Mesenchymal stem cell (in vitro differentiated cells and primary cell): Measurements from ENCODE around the gene FMN2.

ENCODE experiments used
- DNase-seq: peaks from one replicate; pipeline ENCODE4 v3.0.0-alpha.2; 2013
- H2AFZ ChIP-seq: one replicate; pipeline ENCODE4 v1.6.1; 2013; ENCODE audit warnings: low read depth, mild to moderate bottlenecking, control low read depth, inconsistent platforms, low read length, moderate library complexity
- H2AK5ac ChIP-seq: 2 replicates; pipeline ENCODE4 v1.6.1; 2013; ENCODE audit warnings: low read length, moderate library complexity, mild to moderate bottlenecking, inconsistent platforms; ENCODE audit not compliant: severe bottlenecking
- H2BK120ac ChIP-seq: one replicate; pipeline ENCODE4 v1.6.1; 2013; ENCODE audit warnings: low read depth, mild to moderate bottlenecking, inconsistent platforms, low read length, moderate library complexity
- H2BK12ac ChIP-seq, 2 experiments: one replicate each; pipeline ENCODE4 v1.6.1; 2013; ENCODE audit warnings: inconsistent platforms in 2 of 2, low read length in 2 of 2, mild to moderate bottlenecking in 2 of 2, moderate library complexity in 2 of 2, control low read depth in 1 of 2
- H2BK15ac ChIP-seq: one replicate; pipeline ENCODE4 v1.6.1; 2013; ENCODE audit warnings: mild to moderate bottlenecking, low read depth, inconsistent platforms; ENCODE audit not compliant: poor library complexity, severe bottlenecking
- H2BK5ac ChIP-seq: 2 replicates; pipeline ENCODE4 v1.6.1; 2013; ENCODE audit warnings: low read depth, mild to moderate bottlenecking, low read length, control low read depth, inconsistent platforms; ENCODE audit not compliant: poor library complexity, severe bottlenecking
- H3K14ac ChIP-seq, 2 experiments: one replicate each; pipeline ENCODE4 v1.6.1; 2013; ENCODE audit warnings: inconsistent platforms in 2 of 2, low read length in 2 of 2, control low read depth in 1 of 2, mild to moderate bottlenecking in 1 of 2, moderate library complexity in 1 of 2
- H3K18ac ChIP-seq, 2 experiments: one replicate each; pipeline ENCODE4 v1.6.1; 2013; ENCODE audit warnings: inconsistent platforms in 2 of 2, low read length in 2 of 2, control low read depth in 1 of 2, low read depth in 1 of 2, mild to moderate bottlenecking in 1 of 2
- H3K23ac ChIP-seq, 2 experiments: one replicate each; pipeline ENCODE4 v1.6.1; 2013; ENCODE audit warnings: inconsistent platforms in 2 of 2, low read length in 2 of 2, mild to moderate bottlenecking in 2 of 2, moderate library complexity in 2 of 2, control low read depth in 1 of 2
- H3K27ac ChIP-seq: 2 replicates; pipeline ENCODE4 v1.5.1; 2013; ENCODE audit warnings: mild to moderate bottlenecking, moderate library complexity, low read length, control low read depth, inconsistent platforms; ENCODE audit not compliant: poor library complexity, severe bottlenecking
- H3K27me3 ChIP-seq, 2 experiments: 2 replicates each; pipeline versions ENCODE4 v1.6.1 to v1.7.0; 2013; ENCODE audit warnings: low read length in 2 of 2, mild to moderate bottlenecking in 2 of 2, moderate library complexity in 2 of 2, control low read depth in 1 of 2, inconsistent platforms in 1 of 2; ENCODE audit not compliant: control insufficient read depth in 1 of 2, insufficient read depth in 1 of 2
- H3K36me3 ChIP-seq, 2 experiments: 2 replicates each; pipeline versions ENCODE4 v1.6.1 to v1.7.0; 2013; ENCODE audit warnings: low read length in 2 of 2, control low read depth in 1 of 2, inconsistent platforms in 1 of 2, low read depth in 1 of 2, mild to moderate bottlenecking in 1 of 2; ENCODE audit not compliant: insufficient read depth in 2 of 2, control insufficient read depth in 1 of 2
- H3K4ac ChIP-seq, 2 experiments: one replicate each; pipeline ENCODE4 v1.6.1; 2013; ENCODE audit warnings: inconsistent platforms in 2 of 2, low read length in 2 of 2, mild to moderate bottlenecking in 2 of 2, moderate library complexity in 2 of 2, control low read depth in 1 of 2, low read depth in 1 of 2
- H3K4me1 ChIP-seq: 2 replicates; pipeline ENCODE4 v1.6.1; 2013; ENCODE audit warnings: low read depth, low read length, control low read depth; ENCODE audit not compliant: control insufficient read depth, insufficient read depth
- H3K4me2 ChIP-seq: 2 replicates; pipeline ENCODE4 v1.6.1; 2013; ENCODE audit warnings: low read length, mild to moderate bottlenecking, inconsistent platforms; ENCODE audit not compliant: poor library complexity, severe bottlenecking
- H3K4me3 ChIP-seq, 2 experiments: 2 replicates each; pipeline versions ENCODE4 v1.5.1 to v1.7.0; 2013; ENCODE audit warnings: low read length in 2 of 2, mild to moderate bottlenecking in 2 of 2, control low read depth in 1 of 2, low read depth in 1 of 2; ENCODE audit not compliant: insufficient read depth in 1 of 2
- H3K79me1 ChIP-seq: replicated peaks from 2 replicates; pipeline ENCODE4 v1.6.1; 2013; ENCODE audit warnings: mild to moderate bottlenecking, control low read depth, low read length, inconsistent platforms; ENCODE audit not compliant: poor library complexity, severe bottlenecking
- H3K9ac ChIP-seq: 2 replicates; pipeline ENCODE4 v1.7.0; 2013; ENCODE audit warnings: mild to moderate bottlenecking, low read length, moderate library complexity
- H3K9me3 ChIP-seq: 2 replicates; pipeline ENCODE4 v1.7.0; 2013; ENCODE audit warnings: mild to moderate bottlenecking, low read length; ENCODE audit not compliant: control insufficient read depth
- H4K8ac ChIP-seq: one replicate; pipeline ENCODE4 v1.6.1; 2013; ENCODE audit warnings: inconsistent platforms, mild to moderate bottlenecking, low read length, moderate library complexity
- H4K91ac ChIP-seq: one replicate; pipeline ENCODE4 v1.6.1; 2013; ENCODE audit warnings: mild to moderate bottlenecking, low read length, inconsistent platforms
- WGBS: methylation state at CpG from one replicate; pipeline ENCODE4 v1.1.7; 2013; ENCODE audit warnings: mixed read lengths; 5-methylcytosine and 5-hydroxymethylcytosine counted together

Gene FMN2

GRCh38 chr1:240169188-240169587 lies 77.5 kb downstream of the FMN2 start:
- 87% methylated on average over 7 of the region's 7 CpGs for WGBS
- Histone ChIP-seq H2AFZ (no peak overlapping the region), H3K27me3 (no peaks in the 10 kb centered on the region), H3K4me1 (no peaks in the 10 kb centered on the region), H2BK120ac (no peak overlapping the region), H4K8ac (no peak overlapping the region), H3K18ac (no peak overlapping the region), H3K9me3 (peaks cover 12% of the 10 kb centered on the region), H3K27ac (no peak overlapping the region), H2BK5ac (no peak overlapping the region), H4K91ac (no peak overlapping the region), H3K14ac (no peak overlapping the region), H3K36me3 (no peaks in the 10 kb centered on the region), H3K4me2 (no peak overlapping the region), H2BK15ac (no peak overlapping the region), H2AK5ac (no peak overlapping the region), H3K9ac (no peak overlapping the region), H3K23ac (no peak overlapping the region), H3K79me1 (peaks cover 27% of the 10 kb centered on the region), H3K4me3 (no peak overlapping the region), H2BK12ac (no peak overlapping the region), H3K4ac (no peak overlapping the region)
- DNase-seq, result no peak

- Histone ChIP-seq H3K18ac (no peak overlapping the region), H3K4me2 (no peak overlapping the region), H2AK5ac (no peak overlapping the region), H3K4ac (no peak overlapping the region), H3K36me3 (no peaks in the 10 kb centered on the region), H4K8ac (no peak overlapping the region), H3K27me3 (no peaks in the 10 kb centered on the region), H3K9ac (no peak overlapping the region), H3K23ac (no peak overlapping the region), H3K27ac (no peak overlapping the region), H3K14ac (no peak overlapping the region), H3K4me1 (no peaks in the 10 kb centered on the region), H2BK120ac (no peak overlapping the region), H3K4me3 (no peak overlapping the region), H2BK12ac (no peak overlapping the region), H2BK5ac (no peak overlapping the region), H3K9me3 (peaks cover 1% of the 10 kb centered on the region), H3K79me1 (peaks cover 26% of the 10 kb centered on the region), H2AFZ (no peak overlapping the region), H2BK15ac (no peak overlapping the region), H4K91ac (no peak overlapping the region)
- 100% methylated on average over 2 of the region's 2 CpGs for WGBS
- DNase-seq, result no peak
Observed at GRCh38 chr1:240170266-240170665, 78.6 kb downstream of the FMN2 start.

- Histone ChIP-seq H2BK120ac (no peak overlapping the region), H3K4me2 (no peak overlapping the region), H4K91ac (no peak overlapping the region), H3K23ac (no peak overlapping the region), H2BK12ac (no peak overlapping the region), H2BK5ac (no peak overlapping the region), H3K27me3 (no peaks in the 10 kb centered on the region), H3K79me1 (peaks cover 23% of the 10 kb centered on the region), H2AK5ac (no peak overlapping the region), H3K36me3 (no peaks in the 10 kb centered on the region), H3K9ac (no peak overlapping the region), H2AFZ (no peak overlapping the region), H4K8ac (no peak overlapping the region), H3K4me1 (no peaks in the 10 kb centered on the region), H3K27ac (no peak overlapping the region), H3K4me3 (no peak overlapping the region), H3K9me3 (no peaks in the 10 kb centered on the region), H3K18ac (no peak overlapping the region), H3K4ac (no peak overlapping the region), H3K14ac (no peak overlapping the region), H2BK15ac (no peak overlapping the region)
- 85% methylated on average over 6 of the region's 6 CpGs for WGBS
- DNase-seq, result no peak
Observed at GRCh38 chr1:240170806-240171205, 79.1 kb downstream of the FMN2 start.

GRCh38 chr1:240171907-240172306 lies 80.2 kb downstream of the FMN2 start:
- Histone ChIP-seq H3K27me3 (no peaks in the 10 kb centered on the region), H3K4ac (no peak overlapping the region), H3K4me2 (no peak overlapping the region), H3K18ac (no peak overlapping the region), H4K91ac (no peak overlapping the region), H2AK5ac (no peak overlapping the region), H2BK5ac (no peak overlapping the region), H3K9me3 (no peaks in the 10 kb centered on the region), H3K36me3 (no peaks in the 10 kb centered on the region), H4K8ac (no peak overlapping the region), H2BK12ac (no peak overlapping the region), H3K14ac (no peak overlapping the region), H3K23ac (no peak overlapping the region), H3K27ac (no peak overlapping the region), H3K9ac (no peak overlapping the region), H2BK15ac (no peak overlapping the region), H2AFZ (no peak overlapping the region), H3K4me3 (no peak overlapping the region), H3K79me1 (peaks cover 25% of the 10 kb centered on the region), H2BK120ac (no peak overlapping the region), H3K4me1 (no peaks in the 10 kb centered on the region)
- WGBS, result 100% methylated on average over 1 of the region's 2 CpGs
- no peak for DNase-seq
